HG03066 (cell line): Measurements from ENCODE around the gene NUDT3.

Experiments used
- ATAC-seq: cut with Tn5 transposase; IDR thresholded peaks from one replicate; pipeline ENCODE4 v1.9.1; 2021; ENCODE audit warnings: low read depth; ENCODE audit not compliant: unreplicated experiment

The NUDT3 gene

GRCh38 chr6:34243131-34243771 lies 149.2 kb downstream of the NUDT3 start:
- no peak for ATAC-seq

- no peak for ATAC-seq
These were observed 150.0 kb downstream of the NUDT3 start for GRCh38 chr6:34242252-34243130.

DNA sequence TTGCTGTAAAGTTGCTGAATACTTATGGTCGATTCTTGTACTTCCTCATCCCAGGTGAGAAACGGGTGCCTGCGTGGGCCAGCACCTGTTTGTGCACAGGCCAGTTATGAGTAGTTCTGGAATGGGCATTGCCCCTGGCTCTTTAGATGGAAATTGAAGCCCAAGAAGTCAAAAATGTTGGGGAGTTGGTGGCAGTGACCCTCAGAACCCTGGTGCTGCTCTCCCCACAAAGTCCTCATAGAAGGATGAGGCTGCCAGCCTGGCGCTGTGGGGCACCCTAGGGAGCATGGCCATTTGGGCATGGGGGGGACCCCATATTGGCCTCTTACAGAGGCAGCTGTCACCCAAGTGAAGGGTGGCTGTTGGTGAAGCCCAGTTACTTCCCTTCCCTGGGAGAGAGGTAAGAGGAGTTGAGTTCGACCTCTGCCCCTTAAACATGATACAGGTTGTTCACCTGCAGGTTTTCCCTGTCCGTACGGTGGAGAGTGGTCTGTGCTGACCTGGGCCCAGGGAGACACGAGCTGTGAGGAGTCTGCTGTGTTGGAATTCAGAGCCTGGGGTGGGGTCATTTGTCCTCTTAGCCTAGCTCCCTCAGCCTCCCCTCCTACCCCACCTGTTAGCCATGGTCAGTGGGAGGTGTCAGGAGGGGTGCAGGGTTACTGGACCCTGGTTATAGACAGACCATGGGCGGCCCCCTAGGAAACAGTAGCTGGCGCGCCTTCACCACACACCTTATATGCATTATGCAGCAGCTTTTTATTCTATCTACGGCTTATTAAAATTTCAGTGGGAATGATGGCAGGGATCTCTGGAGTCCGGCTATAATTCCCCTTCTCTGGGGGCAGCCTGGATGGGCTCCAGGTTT lies 150.9 kb downstream of the NUDT3 start:
- no peak for ATAC-seq

DNA sequence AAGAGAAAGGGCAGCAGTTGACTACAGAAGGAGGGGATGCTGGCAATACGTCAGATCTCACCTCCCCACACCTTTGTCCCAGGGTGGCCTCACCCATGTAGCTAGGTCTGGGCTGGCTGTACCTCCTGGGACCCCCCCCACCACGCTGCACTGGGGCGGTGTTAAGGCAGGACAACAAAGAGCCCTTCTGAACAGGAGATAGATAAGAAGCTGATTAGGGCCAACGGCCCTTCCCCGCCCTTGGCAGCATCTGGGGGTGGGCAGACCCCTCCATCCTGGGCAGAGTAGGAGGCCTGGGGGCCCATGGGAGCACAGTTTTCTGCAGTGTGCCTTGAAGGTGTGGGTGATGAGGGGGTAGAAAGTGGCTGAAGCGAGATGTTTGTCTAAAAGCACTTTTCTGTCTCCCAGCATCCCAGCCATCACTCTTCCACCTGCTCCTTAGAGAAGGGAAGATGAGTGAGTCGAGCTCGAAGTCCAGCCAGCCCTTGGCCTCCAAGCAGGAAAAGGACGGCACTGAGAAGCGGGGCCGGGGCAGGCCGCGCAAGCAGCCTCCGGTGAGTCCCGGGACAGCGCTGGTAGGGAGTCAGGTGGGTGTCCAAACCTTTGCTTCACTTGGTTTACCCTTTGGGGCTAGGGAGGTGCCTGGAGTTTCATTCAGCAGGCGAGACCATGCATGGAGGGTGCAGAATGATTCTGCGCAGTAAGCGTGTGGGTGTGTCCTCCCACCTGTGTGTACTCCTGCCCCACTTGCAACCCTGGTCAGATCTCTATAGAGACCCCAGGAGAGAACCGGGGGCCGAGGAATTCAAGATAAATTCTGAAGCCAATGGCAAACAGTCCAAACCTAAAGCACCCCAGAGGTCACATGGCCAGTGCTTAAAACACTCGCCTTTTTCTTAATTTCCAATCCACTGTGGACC lies 151.9 kb downstream of the NUDT3 start:
- no peak for ATAC-seq

GRCh38 chr6:34239893-34240292 lies 152.6 kb downstream of the NUDT3 start:
- no peak for ATAC-seq

- no peak for ATAC-seq
These were observed 153.0 kb downstream of the NUDT3 start for GRCh38 chr6:34239500-34239825.

GRCh38 chr6:34238585-34239499 lies 153.6 kb downstream of the NUDT3 start:
- no peak for ATAC-seq

GRCh38 chr6:34237722-34238584 lies 154.5 kb downstream of the NUDT3 start:
- no peak for ATAC-seq

DNA sequence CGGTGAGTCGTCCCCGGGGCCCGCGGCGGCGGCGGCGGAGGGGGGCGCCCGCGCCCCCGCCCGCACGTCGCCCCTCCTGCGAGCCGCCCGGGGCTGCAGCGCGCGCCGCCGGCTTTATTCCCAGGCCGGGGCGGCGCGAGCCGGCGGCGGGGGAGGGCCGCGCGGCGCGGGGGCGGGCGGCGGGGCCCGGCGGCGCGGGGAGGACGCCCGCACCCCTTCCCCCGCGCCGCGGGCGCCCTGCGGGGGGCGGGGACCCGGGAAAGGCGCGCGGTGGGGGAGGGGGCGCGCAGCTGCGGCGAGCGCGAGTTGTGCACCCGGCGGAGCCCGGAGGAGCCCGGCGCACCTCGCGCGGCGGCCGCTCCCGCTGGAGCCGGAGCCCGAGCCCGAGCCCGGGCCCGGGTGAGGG lies 155.2 kb downstream of the NUDT3 start:
- ATAC-seq = no peak

DNA sequence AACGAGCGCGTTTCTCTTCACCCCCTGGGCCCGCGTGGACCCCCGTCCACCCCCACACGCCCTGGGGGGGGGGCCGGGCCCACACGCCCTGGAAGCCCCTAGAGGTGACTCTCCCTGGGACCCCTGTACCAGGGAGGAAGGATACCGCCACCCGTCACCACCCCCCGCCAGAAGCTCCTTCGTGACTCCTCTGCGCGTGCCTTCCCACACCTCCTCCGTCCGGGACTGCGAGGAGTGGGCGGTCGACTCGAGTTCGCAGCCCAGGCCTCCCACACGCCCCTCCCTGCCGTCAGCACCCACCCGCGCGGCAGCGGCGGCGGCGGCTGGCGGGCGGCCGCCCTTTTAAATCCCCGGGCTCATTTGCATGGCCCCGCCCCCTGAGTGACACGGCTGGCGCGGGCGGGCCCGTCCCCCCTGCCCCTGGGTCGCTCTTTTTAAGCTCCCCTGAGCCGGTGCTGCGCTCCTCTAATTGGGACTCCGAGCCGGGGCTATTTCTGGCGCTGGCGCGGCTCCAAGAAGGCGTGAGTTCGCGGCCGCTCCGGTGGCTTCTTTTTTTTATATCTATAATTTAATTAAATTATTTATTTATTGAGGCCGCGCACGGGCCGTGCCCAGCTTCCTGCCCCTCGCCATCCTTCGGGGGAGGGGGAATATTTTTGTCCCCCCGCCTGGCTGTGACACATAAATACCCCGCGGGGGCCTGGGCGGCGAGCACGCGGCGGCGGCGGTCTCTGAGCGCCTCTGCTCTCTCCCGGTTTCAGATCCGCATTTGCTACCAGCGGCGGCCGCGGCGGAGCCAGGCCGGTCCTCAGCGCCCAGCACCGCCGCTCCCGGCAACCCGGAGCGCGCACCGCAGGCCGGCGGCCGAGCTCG lies 155.8 kb downstream of the NUDT3 start, which contains the start of gene HMGA1:
HMGA1 (plus strand) TSS at position 431 of the 873 bp plus-strand sequence. CDS start 3,908 bp downstream, outside the sequence.
- peak; percentile 63 for ATAC-seq

DNA sequence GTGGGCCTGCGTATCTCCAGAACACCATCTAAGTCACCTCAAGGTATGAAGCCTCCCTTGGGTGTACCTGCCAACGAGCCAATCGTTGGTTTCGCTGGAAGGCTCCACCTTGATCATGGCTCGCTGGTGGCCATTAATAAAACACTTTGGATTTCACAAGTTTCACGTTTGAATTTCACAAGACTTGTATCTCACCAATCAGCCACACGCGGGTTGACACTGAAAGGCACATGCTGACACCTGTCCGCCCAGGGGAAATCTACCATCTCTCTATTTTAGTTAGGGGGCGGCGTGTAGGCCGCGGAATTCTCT lies 156.4 kb downstream of the NUDT3 start:
- ATAC-seq = peak; percentile 8

- ATAC-seq = no peak
These were observed 156.9 kb downstream of the NUDT3 start for GRCh38 chr6:34235307-34236130.

GRCh38 chr6:34234667-34235306 lies 157.7 kb downstream of the NUDT3 start:
- no peak for ATAC-seq

DNA sequence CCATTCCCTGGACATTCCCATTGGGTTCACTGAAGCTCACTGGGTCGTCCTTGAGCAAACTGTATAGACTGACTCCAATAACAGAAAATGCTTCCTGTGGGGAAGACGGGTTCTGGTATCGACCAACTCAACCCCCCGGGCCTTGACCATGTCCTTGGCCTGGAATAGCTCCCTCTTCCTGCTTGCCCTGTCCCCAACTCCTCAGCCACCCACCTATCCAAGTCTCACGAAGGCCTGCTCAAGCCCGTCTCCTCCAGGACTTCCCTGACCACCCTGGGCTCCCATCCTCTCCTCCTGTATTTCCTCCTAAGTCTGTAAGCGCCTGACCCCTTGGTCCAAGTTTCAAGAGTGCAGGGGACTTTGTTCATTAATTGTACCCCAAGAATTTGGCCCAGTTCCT lies 158.6 kb downstream of the NUDT3 start:
- no peak for ATAC-seq

- no peak for ATAC-seq
These were observed 159.6 kb downstream of the NUDT3 start for GRCh38 chr6:34232901-34233300.
